ENCODE measurements around the gene INSRR. TPM values are rescaled to one million over a fixed set of nuclear protein-coding genes. Genes with fewer than 3 reads are reported as not detected.

Gene INSRR
- total RNA-seq, 1 experiment from 2014 or later, result not detected

DNA sequence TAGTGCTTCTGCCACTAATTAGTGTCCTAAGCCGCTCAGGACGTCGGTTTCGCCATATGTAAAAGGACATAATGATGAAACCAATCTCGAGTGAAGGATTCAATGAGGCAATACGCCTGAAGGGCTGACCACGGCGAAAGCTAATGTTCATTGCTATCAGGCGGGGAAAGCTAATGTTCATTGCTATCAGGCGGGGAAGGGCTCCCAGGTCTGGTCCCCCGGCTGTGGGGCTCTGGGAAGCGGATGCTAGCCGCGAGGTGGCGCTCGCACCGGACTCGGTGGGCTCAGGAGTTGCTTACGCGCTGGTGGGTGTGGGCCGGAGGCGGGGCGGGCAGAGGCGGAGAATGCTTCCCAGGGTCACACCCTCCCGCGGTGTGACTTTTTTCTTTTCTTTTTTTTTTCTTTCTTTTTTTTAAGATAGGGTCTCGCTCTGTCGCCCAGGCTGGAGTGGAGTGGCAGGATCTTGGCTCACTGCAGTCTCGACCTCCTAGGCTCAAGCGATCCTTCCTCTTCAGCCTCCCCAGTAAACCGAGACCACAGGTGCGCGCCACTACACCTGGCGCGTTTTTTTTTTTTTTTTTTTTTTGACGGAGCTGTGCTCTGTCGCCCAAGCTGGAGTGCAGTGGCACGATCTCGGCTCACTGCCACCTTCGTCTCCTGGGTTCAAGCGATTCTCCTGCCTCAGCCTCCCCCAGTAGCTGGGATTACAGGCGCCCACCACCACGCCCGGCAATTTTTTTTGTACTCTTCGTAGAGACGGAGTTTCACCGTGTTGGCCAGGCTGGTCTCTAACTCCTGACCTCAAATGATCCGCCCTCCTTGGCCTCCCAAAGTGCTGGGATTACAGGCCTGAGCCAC is 33.5 kb upstream of the INSRR start:
- ChIA-PET POLR2A (ENCODE audit: unreplicated experiment) (no interaction called here), CTCF (interaction anchor here (0.6 to 3.5 kb wide), 5 partner anchors 35 to 183 kb away, joined by 3 to 43 read pairs (median 5); no protein-coding TSS in a partner anchor)
- Histone ChIP-seq H3K4me3 (ENCODE audit: low read length) (peak overlapping the region; percentile 54), H3F3A (ENCODE audit: low read length, unreplicated experiment) (peaks cover 7% of the 10 kb centered on the region), H3K27ac (ENCODE audit: low read length) (no peak overlapping the region), H3K9me2 (replicated peaks; ENCODE audit: low read length) (no peaks in the 10 kb centered on the region), H2AFZ (ENCODE audit: low read length) (peak overlapping the region; percentile 83), H3K9me3 (ENCODE audit: low read length) (no peaks in the 10 kb centered on the region), H3K4me2 (ENCODE audit: low read length) (peak overlapping the region; percentile 75), H3K9ac (ENCODE audit: low read length) (no peak overlapping the region), H3K27me3 (ENCODE audit: low read length) (no peaks in the 10 kb centered on the region), H3K4me1 (ENCODE audit: insufficient read depth, low read length) (peaks cover 19% of the 10 kb centered on the region), H4K20me1 (ENCODE audit: low read length) (no peaks in the 10 kb centered on the region), H3K79me2 (ENCODE audit: low read length) (no peaks in the 10 kb centered on the region), H3K36me3 (ENCODE audit: low read depth, low read length) (no peaks in the 10 kb centered on the region)
- TF ChIP-seq, protein P1, sequence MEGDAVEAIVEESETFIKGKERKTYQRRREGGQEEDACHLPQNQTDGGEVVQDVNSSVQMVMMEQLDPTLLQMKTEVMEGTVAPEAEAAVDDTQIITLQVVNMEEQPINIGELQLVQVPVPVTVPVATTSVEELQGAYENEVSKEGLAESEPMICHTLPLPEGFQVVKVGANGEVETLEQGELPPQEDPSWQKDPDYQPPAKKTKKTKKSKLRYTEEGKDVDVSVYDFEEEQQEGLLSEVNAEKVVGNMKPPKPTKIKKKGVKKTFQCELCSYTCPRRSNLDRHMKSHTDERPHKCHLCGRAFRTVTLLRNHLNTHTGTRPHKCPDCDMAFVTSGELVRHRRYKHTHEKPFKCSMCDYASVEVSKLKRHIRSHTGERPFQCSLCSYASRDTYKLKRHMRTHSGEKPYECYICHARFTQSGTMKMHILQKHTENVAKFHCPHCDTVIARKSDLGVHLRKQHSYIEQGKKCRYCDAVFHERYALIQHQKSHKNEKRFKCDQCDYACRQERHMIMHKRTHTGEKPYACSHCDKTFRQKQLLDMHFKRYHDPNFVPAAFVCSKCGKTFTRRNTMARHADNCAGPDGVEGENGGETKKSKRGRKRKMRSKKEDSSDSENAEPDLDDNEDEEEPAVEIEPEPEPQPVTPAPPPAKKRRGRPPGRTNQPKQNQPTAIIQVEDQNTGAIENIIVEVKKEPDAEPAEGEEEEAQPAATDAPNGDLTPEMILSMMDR (conservative IDR thresholded peaks at IDR 0.05; ENCODE audit: low read depth, low read length), result peak; percentile 91
- TF ChIP-seq EZH2 (IDR thresholded peaks at IDR 0.05; ENCODE audit: low read length, unreplicated experiment), result no peak
- ATAC-seq (peak; percentile 71), DNase-seq (peak; percentile 95)
- BruUV-seq (replicated peaks), result no TSS peak
- intact Hi-C loops (cut with micrococcal nuclease), result loop anchor here (1.0 kb wide), 1 partner anchor 35 kb away; no protein-coding TSS in a partner anchor

DNA sequence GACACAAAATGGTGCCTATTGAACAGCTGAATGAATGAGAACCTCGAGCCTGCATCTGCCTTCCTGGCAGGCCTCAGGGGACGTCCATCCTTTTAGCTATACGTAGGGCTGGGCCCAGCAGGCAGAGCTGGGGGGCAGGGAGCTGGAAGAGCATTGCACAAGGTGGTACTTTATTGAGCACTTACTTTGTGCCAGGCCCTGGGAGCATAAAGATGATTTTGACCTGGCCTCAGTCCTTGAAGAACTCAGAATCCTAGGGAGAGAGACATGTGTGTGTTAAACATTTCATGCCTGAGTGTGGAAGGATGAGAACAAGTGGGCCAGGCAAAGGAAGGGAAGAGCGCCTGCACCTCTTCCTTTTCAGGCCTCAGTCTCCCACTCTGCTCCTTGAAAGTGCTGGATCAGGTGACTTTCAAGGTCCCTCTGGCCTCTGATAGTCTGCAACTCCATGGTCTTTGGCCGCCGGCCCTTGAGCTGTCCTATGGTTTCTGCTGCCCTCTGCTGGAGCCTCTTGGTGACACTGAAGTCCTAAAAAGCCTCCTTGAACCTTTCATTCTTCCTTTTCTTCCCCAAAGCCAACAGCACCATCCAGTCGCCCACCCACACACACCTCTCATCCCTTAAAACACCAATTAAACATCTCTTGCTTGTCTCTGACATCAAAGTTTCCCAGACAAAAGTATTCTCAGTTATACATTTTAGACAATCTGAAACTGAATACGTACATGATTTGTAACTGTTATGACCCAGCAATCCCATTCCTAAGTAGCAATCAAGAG is 31.1 kb upstream of the INSRR start:
- ATAC-seq (peak; percentile 45), DNase-seq (peak; percentile 93)
- Histone ChIP-seq H3K4me1 (ENCODE audit: insufficient read depth, low read length) (no peaks in the 10 kb centered on the region), H3K27me3 (ENCODE audit: low read length) (no peaks in the 10 kb centered on the region), H3K4me3 (ENCODE audit: low read length) (no peak overlapping the region), H3F3A (ENCODE audit: low read length, unreplicated experiment) (no peaks in the 10 kb centered on the region), H3K36me3 (ENCODE audit: low read depth, low read length) (no peaks in the 10 kb centered on the region), H3K4me2 (ENCODE audit: low read length) (no peak overlapping the region), H2AFZ (ENCODE audit: low read length) (peak overlapping the region; percentile 37; the same call in 1 of the 2 replicates), H3K9me3 (ENCODE audit: low read length) (no peaks in the 10 kb centered on the region), H3K9me2 (replicated peaks; ENCODE audit: low read length) (no peaks in the 10 kb centered on the region), H3K9ac (ENCODE audit: low read length) (no peak overlapping the region), H3K79me2 (ENCODE audit: low read length) (no peaks in the 10 kb centered on the region), H4K20me1 (ENCODE audit: low read length) (no peaks in the 10 kb centered on the region), H3K27ac (ENCODE audit: low read length) (no peak overlapping the region)
- no TSS peak for BruUV-seq (replicated peaks)
- intact Hi-C loops (cut with micrococcal nuclease), result loop anchor here (1.0 kb wide), 5 partner anchors 30 to 201 kb away; partner anchors contain the start of gene NTRK1
- POLR2A ChIA-PET (ENCODE audit: unreplicated experiment), result interaction anchor here (0.5 to 0.6 kb wide), 3 partner anchors 31 to 78 kb away, joined by 3 to 6 read pairs (median 4); no protein-coding TSS in a partner anchor
- CTCF ChIA-PET, result interaction anchor here (0.6 to 3.5 kb wide), 6 partner anchors 33 to 76 kb away, joined by 3 to 43 read pairs (median 6); no protein-coding TSS in a partner anchor
- TF ChIP-seq, protein P1 (conservative IDR thresholded peaks at IDR 0.05; ENCODE audit: low read depth, low read length), result peak; percentile 97
- TF ChIP-seq EZH2phosphoT487 (IDR thresholded peaks at IDR 0.05; ENCODE audit: borderline replicate concordance, low read length), result no peak

Measured in PC-3 (cell line).